ENCODE results near the gene DNAJC3. TPM values are rescaled to one million over a fixed set of nuclear protein-coding genes. Genes with fewer than 3 reads are reported as not detected.

The DNAJC3 gene
- total and polyA plus RNA-seq, 2 of the 13 experiments (the other 11 are each of a cell fraction or from before 2014, with no cell fraction given): 10.4 to 48.2 TPM

DNA sequence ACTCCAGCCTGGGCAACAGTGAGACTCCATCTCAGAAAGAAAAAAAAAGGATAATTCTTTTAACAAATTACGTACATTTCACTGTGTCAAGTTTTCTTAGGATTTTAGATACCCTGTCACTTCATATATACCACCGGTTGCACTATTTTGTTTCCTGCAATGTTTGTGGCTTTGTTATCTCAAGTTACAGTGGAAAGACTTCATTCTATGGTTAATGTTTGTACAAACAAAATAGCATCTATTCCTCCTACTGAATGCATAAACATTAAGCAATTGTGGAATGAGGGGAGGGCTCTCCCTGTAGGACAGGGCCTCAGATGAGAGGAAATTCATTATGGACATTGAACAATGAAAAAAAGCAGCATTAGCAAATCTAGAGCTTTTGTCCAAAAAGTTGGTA lies 120.1 kb downstream of the DNAJC3 start:
- Histone ChIP-seq H3K4me1 (ENCODE audit: insufficient read depth, low read length) (no peaks in the 10 kb centered on the region), H3K9ac (ENCODE audit: insufficient read depth, low read depth, low read length) (no peak overlapping the region), H3K27me3 (ENCODE audit: control insufficient read depth in 1 of 2, insufficient read depth in 2 of 2, low read length in 2 of 2) (no peaks in the 10 kb centered on the region), H2AFZ (ENCODE audit: low read length) (no peak overlapping the region), H4K20me1 (ENCODE audit: insufficient read depth, low read length) (no peaks in the 10 kb centered on the region), H3K4me3 (replicated peaks in 1 of 3; ENCODE audit: insufficient read depth in 1 of 3, low read depth in 2 of 3, low read length in 3 of 3) (no peak overlapping the region), H3K36me3 (replicated peaks in 1 of 2; ENCODE audit: control insufficient read depth in 1 of 2, insufficient read depth in 2 of 2, low read length in 2 of 2) (peaks cover 0 to 21% of the 10 kb centered on the region in 2 experiments; a peak in 2 of 5 replicates), H3K79me2 (ENCODE audit: insufficient read depth, low read length) (no peaks in the 10 kb centered on the region), H3K27ac (ENCODE audit: extremely low read length, insufficient read depth, low read length) (no peak overlapping the region), H3K9me3 (ENCODE audit: low read length) (no peaks in the 10 kb centered on the region), H3K4me2 (ENCODE audit: low read depth, low read length) (no peak overlapping the region)
- TF ChIP-seq, protein P1, sequence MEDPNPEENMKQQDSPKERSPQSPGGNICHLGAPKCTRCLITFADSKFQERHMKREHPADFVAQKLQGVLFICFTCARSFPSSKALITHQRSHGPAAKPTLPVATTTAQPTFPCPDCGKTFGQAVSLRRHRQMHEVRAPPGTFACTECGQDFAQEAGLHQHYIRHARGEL (CRISPR knock-in tag; IDR thresholded peaks at IDR 0.05): no peak
- no peak for TF ChIP-seq ZNF446 (CRISPR knock-in tag; IDR thresholded peaks at IDR 0.05)
- no peak for TF ChIP-seq THAP11 (CRISPR knock-in tag; IDR thresholded peaks at IDR 0.05)
- no peak for TF ChIP-seq ZNF614 (CRISPR knock-in tag; IDR thresholded peaks at IDR 0.05; ENCODE audit: borderline replicate concordance)
- no peak for TF ChIP-seq SP2 (CRISPR knock-in tag; IDR thresholded peaks at IDR 0.05)
- no peak for TF ChIP-seq ELF3 (CRISPR knock-in tag; IDR thresholded peaks at IDR 0.05)
- TF ChIP-seq TBX3 (IDR thresholded peaks at IDR 0.05; ENCODE audit: borderline replicate concordance): no peak
- no peak for TF ChIP-seq ASH2L (IDR thresholded peaks at IDR 0.05; ENCODE audit: insufficient read length, low read depth, low read length)
- TF ChIP-seq, protein P2, sequence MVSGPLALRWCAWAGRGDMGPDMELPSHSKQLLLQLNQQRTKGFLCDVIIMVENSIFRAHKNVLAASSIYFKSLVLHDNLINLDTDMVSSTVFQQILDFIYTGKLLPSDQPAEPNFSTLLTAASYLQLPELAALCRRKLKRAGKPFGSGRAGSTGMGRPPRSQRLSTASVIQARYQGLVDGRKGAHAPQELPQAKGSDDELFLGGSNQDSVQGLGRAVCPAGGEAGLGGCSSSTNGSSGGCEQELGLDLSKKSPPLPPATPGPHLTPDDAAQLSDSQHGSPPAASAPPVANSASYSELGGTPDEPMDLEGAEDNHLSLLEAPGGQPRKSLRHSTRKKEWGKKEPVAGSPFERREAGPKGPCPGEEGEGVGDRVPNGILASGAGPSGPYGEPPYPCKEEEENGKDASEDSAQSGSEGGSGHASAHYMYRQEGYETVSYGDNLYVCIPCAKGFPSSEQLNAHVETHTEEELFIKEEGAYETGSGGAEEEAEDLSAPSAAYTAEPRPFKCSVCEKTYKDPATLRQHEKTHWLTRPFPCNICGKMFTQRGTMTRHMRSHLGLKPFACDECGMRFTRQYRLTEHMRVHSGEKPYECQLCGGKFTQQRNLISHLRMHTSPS (CRISPR knock-in tag; IDR thresholded peaks at IDR 0.05; ENCODE audit: low read depth): no peak
- TF ChIP-seq ZNF260 (CRISPR knock-in tag; IDR thresholded peaks at IDR 0.05; ENCODE audit: borderline replicate concordance, low read depth): no peak
- no peak for TF ChIP-seq ZNF335 (CRISPR knock-in tag; IDR thresholded peaks at IDR 0.05)
- TF ChIP-seq, protein P3, sequence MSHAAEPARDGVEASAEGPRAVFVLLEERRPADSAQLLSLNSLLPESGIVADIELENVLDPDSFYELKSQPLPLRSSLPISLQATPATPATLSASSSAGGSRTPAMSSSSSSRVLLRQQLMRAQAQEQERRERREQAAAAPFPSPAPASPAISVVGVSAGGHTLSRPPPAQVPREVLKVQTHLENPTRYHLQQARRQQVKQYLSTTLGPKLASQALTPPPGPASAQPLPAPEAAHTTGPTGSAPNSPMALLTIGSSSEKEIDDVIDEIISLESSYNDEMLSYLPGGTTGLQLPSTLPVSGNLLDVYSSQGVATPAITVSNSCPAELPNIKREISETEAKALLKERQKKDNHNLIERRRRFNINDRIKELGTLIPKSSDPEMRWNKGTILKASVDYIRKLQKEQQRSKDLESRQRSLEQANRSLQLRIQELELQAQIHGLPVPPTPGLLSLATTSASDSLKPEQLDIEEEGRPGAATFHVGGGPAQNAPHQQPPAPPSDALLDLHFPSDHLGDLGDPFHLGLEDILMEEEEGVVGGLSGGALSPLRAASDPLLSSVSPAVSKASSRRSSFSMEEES (CRISPR knock-in tag; IDR thresholded peaks at IDR 0.05): no peak
- in situ Hi-C loops (cut with HindIII; ENCODE audit: extremely low pct_ligation_motif_present, low pct_unique_long_range_greater_than_20kb) (no loop called here), intact Hi-C loops (cut with micrococcal nuclease; ENCODE audit: unreplicated experiment) (no loop called here)
- BruUV-seq (replicated peaks): no TSS peak
- ChIA-PET POLR2A (no interaction called here), CTCF (ENCODE audit: low intra/inter-chr PET ratio, low total read pairs) (no interaction called here)
- 97% methylated on average over 2 of the region's 2 CpGs for WGBS (ENCODE audit: low lambda C conversion rate)
- DNase-seq (ENCODE audit: low spot score): no peak
- FAIRE-seq: no peak
- no peak for ATAC-seq
